K562 (cell line): ENCODE measurements around the gene PPP1R36. TPM values are rescaled to one million over a fixed set of nuclear protein-coding genes. Genes with fewer than 3 reads are reported as not detected.

Source experiments
- ARID1B ChIP-seq: fragments of 450-650 bp; IDR thresholded peaks from 2 replicates; pipeline ENCODE4 v1.6.1; 2016; ENCODE audit warnings: antibody characterized with exemption, mild to moderate bottlenecking, inconsistent platforms
- ATF4 ChIP-seq: fragments of 450-650 bp; formaldehyde crosslinking; IDR thresholded peaks from 2 replicates; pipeline ENCODE4 v1.4.0; 2022; ENCODE audit warnings: mild to moderate bottlenecking, moderate library complexity
- CBFA2T2 ChIP-seq: fragments of 450-650 bp; conservative IDR thresholded peaks from 2 replicates; pipeline ENCODE4 v1.6.1; 2017; ENCODE audit warnings: mild to moderate bottlenecking
- CREM ChIP-seq: IDR thresholded peaks from 2 replicates; pipeline ENCODE4 v1.6.1; 2014; ENCODE audit warnings: antibody characterized with exemption, low read depth
- CSDE1 ChIP-seq, 2 experiments: fragments of 450-650 bp; IDR thresholded peaks; 2 replicates each; pipeline ENCODE4 v1.6.1; 2016; ENCODE audit warnings: mild to moderate bottlenecking in 1 of 2
- E2F6 ChIP-seq, 2 experiments: IDR thresholded peaks; 2 replicates each; pipeline ENCODE4 v1.6.1; 2011; ENCODE audit warnings: borderline replicate concordance in 1 of 2, control low read depth in 1 of 2, low read depth in 1 of 2, low read length in 1 of 2, mild to moderate bottlenecking in 1 of 2, mixed read lengths in 1 of 2, moderate library complexity in 1 of 2; ENCODE audit not compliant: insufficient read depth in 1 of 2, insufficient read length in 1 of 2, poor library complexity in 1 of 2, severe bottlenecking in 1 of 2; ENCODE audit errors: extremely low read depth in 1 of 2
- FOXO4 ChIP-seq: fragments of 450-650 bp; formaldehyde crosslinking; IDR thresholded peaks from 2 replicates; pipeline ENCODE4 v1.4.0; 2020; ENCODE audit warnings: mild to moderate bottlenecking, moderate library complexity
- HDAC1 ChIP-seq, 2 experiments: fragments of 450-650 bp; IDR thresholded peaks; 2 replicates each; pipeline ENCODE4 v1.6.1; 2016 to 2017; ENCODE audit warnings: inconsistent platforms in 1 of 2, mild to moderate bottlenecking in 1 of 2, moderate library complexity in 1 of 2
- KLF1 ChIP-seq: fragments of 450-650 bp; IDR thresholded peaks from 2 replicates; pipeline ENCODE4 v1.6.1; 2016; ENCODE audit warnings: missing genetic modification characterization, missing compliant biosample characterization
- NCOR1 ChIP-seq: fragments of 450-650 bp; IDR thresholded peaks from 2 replicates; pipeline ENCODE4 v1.6.1; 2016; ENCODE audit warnings: mild to moderate bottlenecking, moderate library complexity
- PRDM10 ChIP-seq: fragments of 450-650 bp; IDR thresholded peaks from 2 replicates; pipeline ENCODE4 v1.6.1; 2018; ENCODE audit not compliant: partially characterized antibody
- PTRF ChIP-seq: fragments of 450-650 bp; IDR thresholded peaks from 2 replicates; pipeline ENCODE4 v1.6.1; 2016; ENCODE audit warnings: mild to moderate bottlenecking, missing genetic modification characterization, missing compliant biosample characterization
- SIX5 ChIP-seq, 2 experiments: IDR thresholded peaks; 2 replicates each; pipeline ENCODE4 v1.6.1; 2011; ENCODE audit warnings: low read length in 2 of 2, borderline replicate concordance in 1 of 2, low read depth in 1 of 2, mild to moderate bottlenecking in 1 of 2, moderate library complexity in 1 of 2; ENCODE audit not compliant: insufficient read depth in 1 of 2
- ZKSCAN1 ChIP-seq: fragments of 150-350 bp; IDR thresholded peaks from 2 replicates; pipeline ENCODE4 v1.6.1; 2016; ENCODE audit warnings: low read depth, low read length
- ZNF584 ChIP-seq: fragments of 200-800 bp; sonication (Bioruptor generic); IDR thresholded peaks from 2 replicates; pipeline ENCODE4 v1.6.1; 2016; ENCODE audit warnings: low read depth, mild to moderate bottlenecking, missing genetic modification characterization, missing compliant biosample characterization
- ZNF639 ChIP-seq, 2 experiments: fragments of 200-800 bp in 1 of 2; sonication (Bioruptor generic) in 1 of 2; sonication (generic) in 1 of 2; formaldehyde crosslinking in 1 of 2; IDR thresholded peaks in 1 of 2; conservative IDR thresholded peaks in 1 of 2; 2 replicates each; pipeline versions ENCODE4 v1.5.0 to v1.6.1; 2016 to 2020; ENCODE audit warnings: missing compliant biosample characterization in 1 of 2, missing genetic modification characterization in 1 of 2, missing genetic modification reagents in 1 of 2
- ZNF764 ChIP-seq: fragments of 250-450 bp; sonication (Bioruptor Pico); IDR thresholded peaks from 2 replicates; pipeline ENCODE4 v1.4.0; 2020; ENCODE audit warnings: low read depth, mild to moderate bottlenecking, moderate library complexity
- polyA plus RNA-seq, 8 experiments: library from polyadenylated mRNA; depleted of rRNA in 4 of 8; stranded (reverse) in 5 of 8; unstranded in 3 of 8; fragments of >200 nt; fragmentation: Nextera tagmentation in 2 of 8; fragmentation: Illumina TruSeq in 1 of 8; extraction: Ambion mirVana in 2 of 8; extraction: Trizol in 1 of 8; gene quantifications; 2 replicates each; pipeline versions ENCODE4 v1.2.1 to v1.2.3, GENCODE V29; 2011 to 2014; ENCODE audit warnings: inconsistent platforms in 1 of 8, missing spikeins in 1 of 8
- total RNA-seq, 7 experiments: library from RNA; depleted of rRNA in 6 of 7; stranded (reverse); fragments of >200 nt in 6 of 7; fragmentation: Illumina TruSeq in 2 of 7; extraction: Trizol in 2 of 7; gene quantifications; 2 replicates each; pipeline versions ENCODE4 v1.2.1 to v1.2.3, GENCODE V29; 2011 to 2021; ENCODE audit warnings: low replicate concordance in 1 of 7

Gene PPP1R36
- total and polyA plus RNA-seq, 9 of the 15 experiments (the other 6 are each of a cell fraction or from before 2014, with no cell fraction given): 0.29 TPM; not detected in 8

GRCh38 chr14:64502887-64503433 lies 46.8 kb upstream of the PPP1R36 start (continued):
- no peak for TF ChIP-seq SIX5 (IDR thresholded peaks at IDR 0.05; ENCODE audit: borderline replicate concordance in 1 of 2, insufficient read depth in 1 of 2, low read depth in 1 of 2, low read length in 2 of 2)
- peak; percentile 70 for TF ChIP-seq ARID1B
- no peak for TF ChIP-seq HDAC1 (IDR thresholded peaks at IDR 0.05)
- TF ChIP-seq CBFA2T2: peak; percentile 65
- TF ChIP-seq ZNF764 (CRISPR knock-in tag): no peak
- TF ChIP-seq ZKSCAN1: no peak
- no peak for TF ChIP-seq PRDM10
- peak; percentile 39; the same call in 1 of the 2 replicates for TF ChIP-seq NCOR1
- no peak for TF ChIP-seq PTRF (tag)
- TF ChIP-seq CSDE1 (IDR thresholded peaks at IDR 0.05): no peak
- no peak for TF ChIP-seq FOXO4 (CRISPR knock-in tag)
- TF ChIP-seq CREM: 0 out of 2 replicates have a peak, but pooled peaks have one; percentile 13
- no peak for TF ChIP-seq E2F6 (IDR thresholded peaks at IDR 0.05; ENCODE audit: borderline replicate concordance in 1 of 2, extremely low read depth in 1 of 2, insufficient read depth in 1 of 2, insufficient read length in 1 of 2, low read depth in 1 of 2, low read length in 1 of 2, poor library complexity in 1 of 2, severe bottlenecking in 1 of 2)
- TF ChIP-seq KLF1 (tag): no peak
- no peak for TF ChIP-seq ZNF584 (CRISPR knock-in tag)
- 0 out of 4 replicates have a peak, but pooled peaks of 1 of the 2 experiments have one; percentile 9 for TF ChIP-seq ZNF639 (CRISPR knock-in tag; conservative IDR thresholded peaks at IDR 0.05 in 1 of 2, IDR thresholded peaks at IDR 0.05 in 1 of 2)
- no peak for TF ChIP-seq ATF4
